H9 (cell line): ENCODE data around the gene EXOC3. TPM values are rescaled to one million over a fixed set of nuclear protein-coding genes. Genes with fewer than 3 reads are reported as not detected.
"Not testable (repeated sequence)": the region's sequence is repeated elsewhere in the genome, so short reads cannot be mapped to it uniquely, and the experiment has no call there.

Source experiments
- DNase-seq: peaks from one replicate; pipeline ENCODE4 v3.0.0-alpha.2; 2017
- H2AFZ ChIP-seq: one replicate; pipeline ENCODE4 v1.6.1; 2013; ENCODE audit warnings: mild to moderate bottlenecking, low read length, control low read depth, moderate library complexity
- H2AK5ac ChIP-seq: 2 replicates; pipeline ENCODE4 v1.6.1; 2013; ENCODE audit warnings: low read length, control low read depth, mixed read lengths; ENCODE audit not compliant: insufficient read length
- H2BK120ac ChIP-seq: one replicate; pipeline ENCODE4 v1.6.1; 2013; ENCODE audit warnings: low read depth, mild to moderate bottlenecking, low read length, control low read depth, inconsistent platforms; ENCODE audit not compliant: poor library complexity, severe bottlenecking
- H2BK12ac ChIP-seq: 2 replicates; pipeline ENCODE4 v1.6.1; 2013; ENCODE audit warnings: low read length, control low read depth, mixed read lengths, low read depth; ENCODE audit not compliant: insufficient read length
- H2BK15ac ChIP-seq: 2 replicates; pipeline ENCODE4 v1.6.1; 2013; ENCODE audit warnings: low read depth, low read length, control low read depth
- H2BK20ac ChIP-seq: one replicate; pipeline ENCODE4 v1.6.1; 2013; ENCODE audit warnings: low read depth, mild to moderate bottlenecking, low read length, control low read depth, inconsistent platforms; ENCODE audit not compliant: poor library complexity, severe bottlenecking
- H2BK5ac ChIP-seq: 2 replicates; pipeline ENCODE4 v1.6.1; 2013; ENCODE audit warnings: low read length, control low read depth, mixed read lengths; ENCODE audit not compliant: insufficient read length
- H3K14ac ChIP-seq: 2 replicates; pipeline ENCODE4 v1.6.1; 2013; ENCODE audit warnings: low read length, control low read depth; ENCODE audit not compliant: insufficient read depth
- H3K18ac ChIP-seq: 2 replicates; pipeline ENCODE4 v1.6.1; 2013; ENCODE audit warnings: low read depth, mild to moderate bottlenecking, mixed read lengths, low read length, control low read depth; ENCODE audit not compliant: insufficient read length
- H3K23ac ChIP-seq: 2 replicates; pipeline ENCODE4 v1.6.1; 2013; ENCODE audit warnings: low read length, control low read depth, mixed read lengths, low read depth; ENCODE audit not compliant: insufficient read length
- H3K23me2 ChIP-seq: 2 replicates; pipeline ENCODE4 v1.6.1; 2013; ENCODE audit warnings: low read depth, mild to moderate bottlenecking, mixed read lengths, low read length, control low read depth; ENCODE audit not compliant: insufficient read length, poor library complexity, severe bottlenecking
- H3K27ac ChIP-seq: 2 replicates; pipeline ENCODE4 v1.5.1; 2013; ENCODE audit warnings: low read length, control low read depth, mixed read lengths, low read depth; ENCODE audit not compliant: insufficient read length
- H3K27me3 ChIP-seq: 2 replicates; pipeline ENCODE4 v1.6.1; 2013; ENCODE audit warnings: low read length, control low read depth, inconsistent platforms; ENCODE audit not compliant: insufficient read depth
- H3K4ac ChIP-seq: 2 replicates; pipeline ENCODE4 v1.6.1; 2013; ENCODE audit warnings: low read depth, mild to moderate bottlenecking, control low read depth, inconsistent platforms, low read length, moderate library complexity
- H3K4me1 ChIP-seq: 2 replicates; pipeline ENCODE4 v1.6.1; 2013; ENCODE audit warnings: low read length, control low read depth, inconsistent platforms; ENCODE audit not compliant: insufficient read depth
- H3K4me2 ChIP-seq: 2 replicates; pipeline ENCODE4 v1.6.1; 2013; ENCODE audit warnings: low read length, control low read depth, mixed read lengths; ENCODE audit not compliant: insufficient read length, insufficient read depth
- H3K56ac ChIP-seq: 2 replicates; pipeline ENCODE4 v1.6.1; 2013; ENCODE audit warnings: low read depth, mild to moderate bottlenecking, mixed read lengths, low read length, control low read depth; ENCODE audit not compliant: insufficient read length
- H3K79me1 ChIP-seq: 2 replicates; pipeline ENCODE4 v1.6.1; 2013; ENCODE audit warnings: low read depth, mild to moderate bottlenecking, moderate library complexity, low read length, control low read depth, inconsistent platforms; ENCODE audit not compliant: insufficient read depth, poor library complexity, severe bottlenecking
- H3K79me2 ChIP-seq: 2 replicates; pipeline ENCODE4 v1.6.1; 2013; ENCODE audit warnings: low read length, control low read depth, inconsistent platforms; ENCODE audit not compliant: insufficient read depth
- H3K9ac ChIP-seq: 2 replicates; pipeline ENCODE4 v1.6.1; 2013; ENCODE audit warnings: low read length, control low read depth, mixed read lengths; ENCODE audit not compliant: insufficient read length; ENCODE audit errors: extremely low read depth
- H3K9me3 ChIP-seq: one replicate; pipeline ENCODE4 v1.6.1; 2013; ENCODE audit warnings: low read depth, low read length, inconsistent platforms; ENCODE audit not compliant: control insufficient read depth
- H3T11ph ChIP-seq: one replicate; pipeline ENCODE4 v1.6.1; 2013; ENCODE audit warnings: mild to moderate bottlenecking, low read length, control low read depth, inconsistent platforms
- H4K20me1 ChIP-seq: one replicate; pipeline ENCODE4 v1.6.1; 2013; ENCODE audit not compliant: control insufficient read depth, insufficient read length, insufficient read depth
- H4K5ac ChIP-seq: 2 replicates; pipeline ENCODE4 v1.6.1; 2013; ENCODE audit warnings: low read depth, mild to moderate bottlenecking, mixed read lengths, low read length, control low read depth; ENCODE audit not compliant: insufficient read length
- H4K8ac ChIP-seq: replicated peaks from 2 replicates; pipeline ENCODE4 v1.6.1; 2013; ENCODE audit warnings: low read length, control low read depth, mixed read lengths, low read depth; ENCODE audit not compliant: insufficient read length
- H4K91ac ChIP-seq: 2 replicates; pipeline ENCODE4 v1.6.1; 2013; ENCODE audit warnings: low read depth, mild to moderate bottlenecking, moderate library complexity, mixed read lengths, low read length, control low read depth; ENCODE audit not compliant: insufficient read length
- H3K27ac Mint-ChIP-seq, 3 experiments: 2 replicates in 2 of 3; 3 replicates in 1 of 3; pipeline ENCODE4 v1.8.0; 2020 to 2021; ENCODE audit warnings: mixed read lengths in 3 of 3, mild to moderate bottlenecking in 1 of 3, moderate library complexity in 1 of 3
- H3K27me3 Mint-ChIP-seq: 2 replicates; pipeline ENCODE4 v1.8.0; 2021; ENCODE audit warnings: low read depth, mild to moderate bottlenecking, moderate library complexity, mixed read lengths
- H3K36me3 Mint-ChIP-seq, 3 experiments: 2 replicates in 2 of 3; 3 replicates in 1 of 3; pipeline ENCODE4 v1.8.0; 2020 to 2021; ENCODE audit warnings: low read depth in 3 of 3, mixed read lengths in 3 of 3; ENCODE audit not compliant: insufficient read depth in 1 of 3
- H3K4me1 Mint-ChIP-seq, 2 experiments: 2 replicates each; pipeline ENCODE4 v1.8.0; 2020; ENCODE audit warnings: mixed read lengths in 2 of 2
- H3K4me3 Mint-ChIP-seq, 2 experiments: 2 replicates in 1 of 2; 3 replicates in 1 of 2; pipeline ENCODE4 v1.8.0; 2020 to 2021; ENCODE audit warnings: mild to moderate bottlenecking in 2 of 2, mixed read lengths in 2 of 2, moderate library complexity in 1 of 2
- H3K9me3 Mint-ChIP-seq, 2 experiments: 2 replicates in 1 of 2; 3 replicates in 1 of 2; pipeline ENCODE4 v1.8.0; 2020; ENCODE audit warnings: mild to moderate bottlenecking in 2 of 2, mixed read lengths in 2 of 2, moderate library complexity in 1 of 2
- CTCF ChIP-seq: fragments of 200-600 bp; sonication (generic); conservative IDR thresholded peaks from 3 replicates; pipeline ENCODE4 v1.8.0; 2021; ENCODE audit warnings: antibody characterized with exemption, mild to moderate bottlenecking
- WGBS: extraction: QIAGEN DNeasy Blood & Tissue Kit; methylation state at CpG from one replicate; pipeline ENCODE4 v1.1.7; 2013; ENCODE audit warnings: missing lambda C conversion rate, low lambda C conversion rate, mixed read lengths; ENCODE audit not compliant: insufficient read length; ENCODE audit errors: extremely low coverage; 5-methylcytosine and 5-hydroxymethylcytosine counted together
- total RNA-seq: library from RNA; stranded (reverse); gene quantifications from 2 replicates; pipeline ENCODE4 v1.2.1, GENCODE V29; 2021

The EXOC3 gene
- total RNA-seq, 1 experiment from 2014 or later: 36.7 TPM

GRCh38 chr5:411728-412127 lies 31.2 kb upstream of the EXOC3 start:
- TF ChIP-seq CTCF: no peak
- Mint-ChIP-seq H3K4me1 (peaks cover 12 to 25% of the 10 kb centered on the region in 2 experiments; a peak in 3 of 4 replicates), H3K9me3 (no peaks in the 10 kb centered on the region), H3K27me3 (no peaks in the 10 kb centered on the region; the same call in 1 of the 2 replicates), H3K27ac (no peak overlapping the region), H3K36me3 (no peaks in the 10 kb centered on the region), H3K4me3 (no peak overlapping the region)
- no peak overlapping the region for H3T11ph ChIP-seq
- no peak overlapping the region for H3K27ac ChIP-seq
- H3K56ac ChIP-seq: no peak overlapping the region
- no peak overlapping the region for H2AFZ ChIP-seq
- no peak overlapping the region for H4K91ac ChIP-seq
- no peaks in the 10 kb centered on the region; the same call in 1 of the 2 replicates for H3K4me1 ChIP-seq
- no peak overlapping the region for H4K5ac ChIP-seq
- no peak overlapping the region for H3K4me2 ChIP-seq
- H3K79me2 ChIP-seq: no peaks in the 10 kb centered on the region
- H2AK5ac ChIP-seq: no peak overlapping the region
- no peak overlapping the region for H3K14ac ChIP-seq
- H3K23me2 ChIP-seq: no peaks in the 10 kb centered on the region
- WGBS: no CpG with 5 or more reads among the region's 13 CpGs
- H3K18ac ChIP-seq: no peak overlapping the region
- H3K23ac ChIP-seq: no peak overlapping the region
- H2BK20ac ChIP-seq: no peak overlapping the region
- no peak overlapping the region for H3K4ac ChIP-seq
- no peak overlapping the region for H2BK15ac ChIP-seq
- no peaks in the 10 kb centered on the region for H3K27me3 ChIP-seq
- DNase-seq: no peak
- H2BK12ac ChIP-seq: no peak overlapping the region
- H4K20me1 ChIP-seq: peaks cover 4% of the 10 kb centered on the region
- no peak overlapping the region for H4K8ac ChIP-seq
- H3K9ac ChIP-seq: no peak overlapping the region
- no peak overlapping the region for H2BK5ac ChIP-seq
- H3K9me3 ChIP-seq: no peaks in the 10 kb centered on the region
- no peak overlapping the region for H2BK120ac ChIP-seq
- no peaks in the 10 kb centered on the region for H3K79me1 ChIP-seq

- H4K8ac ChIP-seq, H3K9me3 Mint-ChIP-seq, H4K5ac ChIP-seq, H3K79me2 ChIP-seq, H2AFZ ChIP-seq, H3K36me3 Mint-ChIP-seq, H2BK12ac ChIP-seq, H3K4me1 ChIP-seq, H2BK15ac ChIP-seq, H3K23ac ChIP-seq, H2AK5ac ChIP-seq, H2BK20ac ChIP-seq, H3K9ac ChIP-seq, H3K27me3 Mint-ChIP-seq, H3K23me2 ChIP-seq, H3K4me3 Mint-ChIP-seq, H3K79me1 ChIP-seq, H3T11ph ChIP-seq, H3K27me3 ChIP-seq, H3K4me2 ChIP-seq, H3K27ac ChIP-seq, H2BK120ac ChIP-seq, H4K20me1 ChIP-seq, H2BK5ac ChIP-seq, H3K9me3 ChIP-seq, H3K56ac ChIP-seq: not testable (repeated sequence)
- peak; percentile 87 for DNase-seq
- peak overlapping the region; percentile 9 for H4K91ac ChIP-seq
- no CpG with 5 or more reads among the region's 42 CpGs for WGBS
- Mint-ChIP-seq H3K27ac (peak overlapping the region; percentile 54 to 82 (median 77); a peak in 3 of 7 replicates), H3K4me1 (peaks cover 19 to 32% of the 10 kb centered on the region in 2 experiments)
- H3K14ac ChIP-seq: peak overlapping the region; percentile 72
- H3K18ac ChIP-seq: peak overlapping the region; percentile 95
- peak overlapping the region; percentile 14 for H3K4ac ChIP-seq
These were observed 27.7 kb upstream of the EXOC3 start for GRCh38 chr5:414991-415927.
